Measurements from ENCODE around the gene HOXC9.
A peak's percentile ranks its signal among the peaks of the same experiment; 100 is the strongest.

DNA sequence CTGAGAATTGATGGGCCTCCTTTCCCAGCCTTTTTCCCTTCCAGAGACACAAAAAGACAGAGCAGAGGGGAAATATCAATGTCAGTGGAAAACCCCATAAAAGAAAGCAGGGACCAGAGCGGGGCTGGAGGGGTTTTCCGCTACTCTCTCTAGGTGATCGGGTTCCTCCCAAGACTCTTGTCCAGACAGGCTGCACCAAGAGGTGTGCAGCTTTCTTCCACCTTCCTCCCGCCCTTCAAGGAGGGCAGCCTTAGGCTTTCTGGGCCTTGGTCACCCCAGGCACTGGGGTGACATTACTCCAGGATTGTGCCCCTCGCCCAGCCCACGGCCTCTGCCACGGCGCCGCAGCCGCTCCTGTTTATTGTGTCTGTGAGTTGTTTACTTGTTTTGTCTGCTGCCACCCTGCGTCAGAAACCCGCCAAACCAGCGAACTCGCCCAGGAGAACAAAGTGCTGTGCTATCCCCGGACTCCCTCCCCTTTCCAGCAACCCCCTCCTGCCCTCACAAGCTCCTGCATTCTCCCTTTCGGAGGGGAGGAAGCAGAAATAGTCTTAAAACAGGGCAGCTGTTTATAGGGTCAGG is 21.6 kb downstream of the HOXC9 start:
- TF ChIP-seq, protein P1, sequence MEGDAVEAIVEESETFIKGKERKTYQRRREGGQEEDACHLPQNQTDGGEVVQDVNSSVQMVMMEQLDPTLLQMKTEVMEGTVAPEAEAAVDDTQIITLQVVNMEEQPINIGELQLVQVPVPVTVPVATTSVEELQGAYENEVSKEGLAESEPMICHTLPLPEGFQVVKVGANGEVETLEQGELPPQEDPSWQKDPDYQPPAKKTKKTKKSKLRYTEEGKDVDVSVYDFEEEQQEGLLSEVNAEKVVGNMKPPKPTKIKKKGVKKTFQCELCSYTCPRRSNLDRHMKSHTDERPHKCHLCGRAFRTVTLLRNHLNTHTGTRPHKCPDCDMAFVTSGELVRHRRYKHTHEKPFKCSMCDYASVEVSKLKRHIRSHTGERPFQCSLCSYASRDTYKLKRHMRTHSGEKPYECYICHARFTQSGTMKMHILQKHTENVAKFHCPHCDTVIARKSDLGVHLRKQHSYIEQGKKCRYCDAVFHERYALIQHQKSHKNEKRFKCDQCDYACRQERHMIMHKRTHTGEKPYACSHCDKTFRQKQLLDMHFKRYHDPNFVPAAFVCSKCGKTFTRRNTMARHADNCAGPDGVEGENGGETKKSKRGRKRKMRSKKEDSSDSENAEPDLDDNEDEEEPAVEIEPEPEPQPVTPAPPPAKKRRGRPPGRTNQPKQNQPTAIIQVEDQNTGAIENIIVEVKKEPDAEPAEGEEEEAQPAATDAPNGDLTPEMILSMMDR (IDR thresholded peaks at IDR 0.05; ENCODE audit: low read depth, low read length, missing input control), result peak; percentile 4
- TF ChIP-seq JUND (IDR thresholded peaks at IDR 0.05) (no peak), SP1 (IDR thresholded peaks at IDR 0.05) (no peak), HNF4G (IDR thresholded peaks at IDR 0.05) (no peak), YY1 (IDR thresholded peaks at IDR 0.05) (no peak), RAD21 (IDR thresholded peaks at IDR 0.05) (no peak), TAF1 (conservative IDR thresholded peaks at IDR 0.05) (no peak), ZBTB33 (IDR thresholded peaks at IDR 0.05) (no peak), ATF3 (IDR thresholded peaks at IDR 0.05) (no peak), FOXA2 (IDR thresholded peaks at IDR 0.05) (no peak), EGR1 (IDR thresholded peaks at IDR 0.05; ENCODE audit: low read depth in 2 of 2) (no peak), GABPA (IDR thresholded peaks at IDR 0.05 in 1 of 2, conservative IDR thresholded peaks at IDR 0.05 in 1 of 2) (no peak), RXRA (IDR thresholded peaks at IDR 0.05) (no peak)
- TF ChIP-seq, protein P2, sequence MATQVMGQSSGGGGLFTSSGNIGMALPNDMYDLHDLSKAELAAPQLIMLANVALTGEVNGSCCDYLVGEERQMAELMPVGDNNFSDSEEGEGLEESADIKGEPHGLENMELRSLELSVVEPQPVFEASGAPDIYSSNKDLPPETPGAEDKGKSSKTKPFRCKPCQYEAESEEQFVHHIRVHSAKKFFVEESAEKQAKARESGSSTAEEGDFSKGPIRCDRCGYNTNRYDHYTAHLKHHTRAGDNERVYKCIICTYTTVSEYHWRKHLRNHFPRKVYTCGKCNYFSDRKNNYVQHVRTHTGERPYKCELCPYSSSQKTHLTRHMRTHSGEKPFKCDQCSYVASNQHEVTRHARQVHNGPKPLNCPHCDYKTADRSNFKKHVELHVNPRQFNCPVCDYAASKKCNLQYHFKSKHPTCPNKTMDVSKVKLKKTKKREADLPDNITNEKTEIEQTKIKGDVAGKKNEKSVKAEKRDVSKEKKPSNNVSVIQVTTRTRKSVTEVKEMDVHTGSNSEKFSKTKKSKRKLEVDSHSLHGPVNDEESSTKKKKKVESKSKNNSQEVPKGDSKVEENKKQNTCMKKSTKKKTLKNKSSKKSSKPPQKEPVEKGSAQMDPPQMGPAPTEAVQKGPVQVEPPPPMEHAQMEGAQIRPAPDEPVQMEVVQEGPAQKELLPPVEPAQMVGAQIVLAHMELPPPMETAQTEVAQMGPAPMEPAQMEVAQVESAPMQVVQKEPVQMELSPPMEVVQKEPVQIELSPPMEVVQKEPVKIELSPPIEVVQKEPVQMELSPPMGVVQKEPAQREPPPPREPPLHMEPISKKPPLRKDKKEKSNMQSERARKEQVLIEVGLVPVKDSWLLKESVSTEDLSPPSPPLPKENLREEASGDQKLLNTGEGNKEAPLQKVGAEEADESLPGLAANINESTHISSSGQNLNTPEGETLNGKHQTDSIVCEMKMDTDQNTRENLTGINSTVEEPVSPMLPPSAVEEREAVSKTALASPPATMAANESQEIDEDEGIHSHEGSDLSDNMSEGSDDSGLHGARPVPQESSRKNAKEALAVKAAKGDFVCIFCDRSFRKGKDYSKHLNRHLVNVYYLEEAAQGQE (IDR thresholded peaks at IDR 0.05), result no peak

All from liver (tissue), 3 donors.